ENCODE results near the gene LGALS1. TPM values are rescaled to one million over a fixed set of nuclear protein-coding genes. Genes with fewer than 3 reads are reported as not detected.

The LGALS1 gene
- total RNA-seq, 1 experiment from 2014 or later: 2,325 TPM

DNA sequence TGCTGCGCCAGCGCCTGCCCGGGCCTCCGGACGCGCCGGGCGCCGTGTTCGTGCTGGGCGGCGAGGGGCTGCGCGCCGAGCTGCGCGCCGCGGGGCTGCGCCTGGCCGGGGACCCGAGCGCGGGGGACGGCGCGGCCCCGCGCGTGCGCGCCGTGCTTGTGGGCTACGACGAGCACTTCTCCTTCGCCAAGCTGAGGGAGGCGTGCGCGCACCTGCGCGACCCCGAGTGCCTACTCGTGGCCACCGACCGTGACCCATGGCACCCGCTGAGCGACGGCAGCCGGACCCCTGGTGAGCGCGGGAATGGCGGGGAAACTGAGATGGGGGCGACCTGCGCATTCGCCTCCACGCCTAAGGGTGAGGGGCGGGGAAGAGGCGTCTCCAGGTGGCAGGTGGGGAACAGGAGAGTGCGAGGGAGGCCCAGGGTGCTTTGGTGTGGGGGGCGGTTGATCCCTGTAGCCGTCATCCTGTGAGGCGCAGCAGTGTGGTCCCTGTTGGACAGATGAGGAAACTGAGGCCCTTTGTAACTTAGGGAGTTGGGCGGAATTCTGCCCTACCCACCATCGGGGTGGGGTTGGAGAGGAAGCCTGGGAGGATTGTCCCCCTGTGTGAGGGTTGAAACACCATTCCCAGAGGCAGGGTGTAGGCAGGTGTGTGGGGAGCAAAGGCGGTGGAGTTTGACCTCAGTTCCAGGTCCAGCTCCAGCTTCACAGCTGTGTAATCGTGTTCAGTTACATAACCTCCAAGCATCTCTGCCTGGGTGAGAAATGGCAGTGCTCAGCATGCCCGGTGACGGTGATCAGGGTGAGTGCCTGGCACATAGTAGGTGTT, 16.2 kb upstream of the LGALS1 start:
- DNase-seq: no peak
- Histone ChIP-seq H3K27ac (ENCODE audit: low read length) (no peak overlapping the region), H3K4me1 (ENCODE audit: insufficient read depth, low read length) (peaks cover 26% of the 10 kb centered on the region), H3K36me3 (ENCODE audit: low read depth, low read length) (no peaks in the 10 kb centered on the region), H3K4me3 (ENCODE audit: low read length) (peak overlapping the region; percentile 88), H3K9me3 (ENCODE audit: low read length) (no peaks in the 10 kb centered on the region), H3K27me3 (ENCODE audit: low read length) (no peaks in the 10 kb centered on the region), H2AFZ (ENCODE audit: low read length) (0 out of 2 replicates have a peak overlapping the region, but pooled peaks have one; percentile 30), H3K4me2 (ENCODE audit: low read length) (peak overlapping the region; percentile 94), H4K20me1 (ENCODE audit: low read length) (peaks cover 19% of the 10 kb centered on the region), H3F3A (ENCODE audit: low read length, unreplicated experiment) (no peaks in the 10 kb centered on the region), H3K9me2 (replicated peaks; ENCODE audit: low read length) (no peaks in the 10 kb centered on the region), H3K9ac (ENCODE audit: low read length) (peak overlapping the region; percentile 55; the same call in 1 of the 2 replicates), H3K79me2 (ENCODE audit: low read length) (peaks cover 46% of the 10 kb centered on the region)
- intact Hi-C loops (cut with micrococcal nuclease): no loop called here
- POLR2A ChIA-PET (ENCODE audit: unreplicated experiment): interaction anchor here (1.4 kb wide), 1 partner anchor 16 kb away, joined by 4 read pairs; no protein-coding TSS in a partner anchor
- ATAC-seq: peak; percentile 1; the same call in 1 of the 2 replicates
- TF ChIP-seq EZH2 (IDR thresholded peaks at IDR 0.05; ENCODE audit: low read length, unreplicated experiment): no peak
- TF ChIP-seq EZH2phosphoT487 (IDR thresholded peaks at IDR 0.05; ENCODE audit: borderline replicate concordance, low read length): no peak
- TF ChIP-seq, protein P1, sequence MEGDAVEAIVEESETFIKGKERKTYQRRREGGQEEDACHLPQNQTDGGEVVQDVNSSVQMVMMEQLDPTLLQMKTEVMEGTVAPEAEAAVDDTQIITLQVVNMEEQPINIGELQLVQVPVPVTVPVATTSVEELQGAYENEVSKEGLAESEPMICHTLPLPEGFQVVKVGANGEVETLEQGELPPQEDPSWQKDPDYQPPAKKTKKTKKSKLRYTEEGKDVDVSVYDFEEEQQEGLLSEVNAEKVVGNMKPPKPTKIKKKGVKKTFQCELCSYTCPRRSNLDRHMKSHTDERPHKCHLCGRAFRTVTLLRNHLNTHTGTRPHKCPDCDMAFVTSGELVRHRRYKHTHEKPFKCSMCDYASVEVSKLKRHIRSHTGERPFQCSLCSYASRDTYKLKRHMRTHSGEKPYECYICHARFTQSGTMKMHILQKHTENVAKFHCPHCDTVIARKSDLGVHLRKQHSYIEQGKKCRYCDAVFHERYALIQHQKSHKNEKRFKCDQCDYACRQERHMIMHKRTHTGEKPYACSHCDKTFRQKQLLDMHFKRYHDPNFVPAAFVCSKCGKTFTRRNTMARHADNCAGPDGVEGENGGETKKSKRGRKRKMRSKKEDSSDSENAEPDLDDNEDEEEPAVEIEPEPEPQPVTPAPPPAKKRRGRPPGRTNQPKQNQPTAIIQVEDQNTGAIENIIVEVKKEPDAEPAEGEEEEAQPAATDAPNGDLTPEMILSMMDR (conservative IDR thresholded peaks at IDR 0.05; ENCODE audit: low read depth, low read length): no peak
- CTCF ChIA-PET: interaction anchor here (1.6 kb wide), 1 partner anchor 16 kb away, joined by 8 read pairs; no protein-coding TSS in a partner anchor
- BruUV-seq (replicated peaks): TSS peak; percentile 59

DNA sequence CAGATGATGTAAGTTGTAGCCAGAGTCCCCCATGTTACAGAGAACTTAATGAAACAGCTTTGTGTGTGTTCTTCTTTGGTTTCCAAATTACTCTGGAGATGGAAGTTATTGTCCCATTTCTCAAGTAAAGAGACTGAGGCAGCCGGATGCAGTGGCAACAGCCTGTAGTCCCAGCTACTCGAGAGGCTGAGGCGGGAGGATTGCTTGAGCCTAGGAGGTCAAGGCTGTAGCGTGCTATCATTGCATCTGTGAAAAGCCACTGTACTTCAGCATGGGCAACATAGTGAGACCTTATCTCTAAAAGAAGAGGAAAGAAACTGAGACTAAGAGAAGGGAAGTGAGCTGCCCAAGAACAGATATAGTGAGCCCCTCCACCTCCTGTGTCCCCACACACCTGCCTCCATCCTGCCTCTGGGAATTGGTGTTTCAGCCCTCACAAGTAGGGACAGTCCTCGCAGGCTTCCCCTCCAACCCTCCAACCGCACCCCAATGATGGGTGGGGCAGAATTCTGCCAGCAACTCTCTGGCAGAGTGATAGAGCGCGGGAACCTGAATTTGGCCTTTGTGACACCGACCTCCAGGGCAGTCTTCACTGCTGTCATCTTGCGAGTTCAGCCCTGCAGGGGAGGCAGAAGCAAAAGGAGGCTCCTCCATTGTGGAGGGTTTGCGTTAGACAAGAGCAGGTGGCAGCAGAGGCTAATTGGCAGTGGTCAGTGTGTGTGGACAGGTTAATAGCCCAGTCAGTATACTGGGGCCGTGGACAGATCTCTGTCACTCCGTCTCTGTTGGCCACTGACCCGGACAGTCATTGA, 15.3 kb upstream of the LGALS1 start:
- Histone ChIP-seq H3K9me3 (ENCODE audit: low read length) (no peaks in the 10 kb centered on the region), H3K36me3 (ENCODE audit: low read depth, low read length) (no peaks in the 10 kb centered on the region), H3K4me2 (ENCODE audit: low read length) (peak overlapping the region; percentile 94), H3F3A (ENCODE audit: low read length, unreplicated experiment) (no peaks in the 10 kb centered on the region), H3K4me1 (ENCODE audit: insufficient read depth, low read length) (peaks cover 26% of the 10 kb centered on the region), H3K9me2 (replicated peaks; ENCODE audit: low read length) (no peaks in the 10 kb centered on the region), H3K79me2 (ENCODE audit: low read length) (peaks cover 54% of the 10 kb centered on the region), H3K4me3 (ENCODE audit: low read length) (peak overlapping the region; percentile 88), H3K27me3 (ENCODE audit: low read length) (no peaks in the 10 kb centered on the region), H2AFZ (ENCODE audit: low read length) (no peak overlapping the region), H3K27ac (ENCODE audit: low read length) (no peak overlapping the region), H3K9ac (ENCODE audit: low read length) (peak overlapping the region; percentile 55; the same call in 1 of the 2 replicates), H4K20me1 (ENCODE audit: low read length) (peaks cover 19% of the 10 kb centered on the region)
- TF ChIP-seq EZH2 (IDR thresholded peaks at IDR 0.05; ENCODE audit: low read length, unreplicated experiment) (no peak), EZH2phosphoT487 (IDR thresholded peaks at IDR 0.05; ENCODE audit: borderline replicate concordance, low read length) (no peak)
- TF ChIP-seq, protein P1 (conservative IDR thresholded peaks at IDR 0.05; ENCODE audit: low read depth, low read length): no peak
- BruUV-seq (replicated peaks): no TSS peak
- no peak for ATAC-seq
- intact Hi-C loops (cut with micrococcal nuclease): loop anchor here (2.0 kb wide), 1 partner anchor 15 kb away; the partner anchor contains the start of gene LGALS1
- POLR2A ChIA-PET (ENCODE audit: unreplicated experiment): interaction anchor here (0.6 to 1.4 kb wide), 2 partner anchors 17 to 26 kb away, joined by 3 to 4 read pairs; partner anchors contain the start of gene NOL12
- DNase-seq: no peak
- CTCF ChIA-PET: interaction anchor here (0.8 to 1.5 kb wide), 2 partner anchors 21 to 121 kb away, joined by 3 to 6 read pairs; no protein-coding TSS in a partner anchor
